ENCODE measurements around the gene FAM181A.

FAM181A gene

DNA sequence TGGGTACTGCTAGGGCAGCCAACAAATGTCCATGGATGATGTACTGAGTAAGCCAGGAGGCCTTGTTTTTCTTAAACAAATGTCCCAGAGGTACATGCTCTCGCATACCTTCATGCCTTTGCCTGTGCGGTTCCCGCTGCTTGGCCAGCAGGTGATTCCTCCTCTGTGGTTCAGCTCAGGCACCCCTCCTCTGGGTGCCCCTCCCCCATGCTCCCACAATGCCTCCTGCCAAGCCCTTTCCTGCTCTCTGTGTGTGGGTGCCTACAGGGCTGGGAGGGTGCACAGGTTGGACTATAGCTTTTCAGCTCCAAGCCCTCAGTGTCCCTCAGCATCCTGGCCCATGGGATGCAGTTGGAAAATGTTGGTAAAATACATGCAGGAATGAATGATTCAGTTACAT, 25.7 kb downstream of the FAM181A start:
- no peak for DNase-seq

DNA sequence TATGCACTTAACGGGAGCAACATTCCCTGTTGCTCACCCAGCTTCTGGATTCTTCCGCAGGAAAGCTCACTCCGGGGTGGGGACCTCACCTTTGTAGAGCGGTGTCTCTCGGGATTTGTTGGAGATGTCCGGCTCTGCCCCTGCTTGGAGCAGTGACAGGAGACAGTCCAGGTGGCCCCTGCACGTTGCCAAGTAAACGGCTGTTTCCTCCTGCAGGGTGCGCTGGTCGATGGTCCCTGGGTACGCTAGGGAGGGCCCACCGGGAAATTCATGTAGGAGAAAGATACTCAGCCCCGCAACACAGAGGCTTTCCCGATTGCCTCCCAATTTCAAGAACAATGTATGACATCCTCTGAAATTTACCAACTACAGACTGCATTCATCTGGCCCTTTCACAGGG, 26.1 kb downstream of the FAM181A start:
- DNase-seq, result no peak

DNA sequence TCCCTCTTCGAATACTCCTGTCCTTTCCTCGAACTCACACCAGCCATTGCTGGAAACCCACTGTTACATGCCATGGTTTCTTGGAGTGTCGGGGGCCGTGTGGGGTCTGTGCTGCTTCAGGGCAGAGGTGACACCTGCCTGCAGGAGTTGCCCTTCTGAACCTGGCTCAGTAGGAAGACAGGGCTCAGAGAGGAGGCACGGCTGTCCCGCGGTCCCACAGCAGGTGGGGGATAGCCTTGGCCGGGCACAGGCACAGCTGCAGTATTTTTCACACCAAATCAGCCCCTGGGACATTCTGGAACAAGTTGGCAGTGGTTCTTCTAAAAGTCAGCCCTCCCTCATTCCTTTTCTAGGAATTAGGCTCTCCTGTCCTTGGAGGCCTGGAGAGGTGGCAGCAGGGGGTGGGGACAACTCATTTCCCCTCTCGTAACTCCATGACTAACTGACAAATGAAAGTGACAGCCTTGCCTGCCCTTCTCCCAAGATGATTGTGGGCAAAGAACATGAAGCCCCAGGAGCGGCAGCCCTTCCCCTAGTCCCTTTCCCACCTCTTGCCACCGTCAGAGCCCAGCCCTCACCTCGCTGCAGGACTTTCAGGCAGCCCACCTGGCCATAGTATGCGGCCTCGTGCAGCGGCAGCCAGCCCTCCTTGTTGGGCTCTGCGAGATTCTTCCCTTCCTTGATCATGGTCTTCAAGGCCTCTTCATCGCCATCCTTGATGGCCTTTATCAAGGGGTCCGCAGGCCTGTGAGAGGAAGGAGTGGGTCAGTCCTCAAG, 26.8 kb downstream of the FAM181A start:
- no peak for DNase-seq

DNA sequence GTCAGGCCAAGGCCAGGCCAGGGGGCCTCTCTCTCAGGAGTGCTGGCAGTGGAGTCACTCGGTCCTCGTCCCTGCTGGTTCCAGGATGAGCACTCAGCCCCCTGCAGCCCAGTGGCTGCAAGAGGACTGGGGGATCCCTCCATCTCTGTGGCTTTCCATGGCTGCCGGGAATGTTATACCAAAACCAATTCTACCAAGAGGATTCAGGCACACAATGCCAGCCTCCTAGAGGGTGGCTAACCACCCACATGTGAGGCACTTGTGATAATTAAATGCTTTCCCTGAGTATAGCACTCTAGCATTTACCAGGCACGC, 27.3 kb downstream of the FAM181A start:
- DNase-seq, result no peak

DNA sequence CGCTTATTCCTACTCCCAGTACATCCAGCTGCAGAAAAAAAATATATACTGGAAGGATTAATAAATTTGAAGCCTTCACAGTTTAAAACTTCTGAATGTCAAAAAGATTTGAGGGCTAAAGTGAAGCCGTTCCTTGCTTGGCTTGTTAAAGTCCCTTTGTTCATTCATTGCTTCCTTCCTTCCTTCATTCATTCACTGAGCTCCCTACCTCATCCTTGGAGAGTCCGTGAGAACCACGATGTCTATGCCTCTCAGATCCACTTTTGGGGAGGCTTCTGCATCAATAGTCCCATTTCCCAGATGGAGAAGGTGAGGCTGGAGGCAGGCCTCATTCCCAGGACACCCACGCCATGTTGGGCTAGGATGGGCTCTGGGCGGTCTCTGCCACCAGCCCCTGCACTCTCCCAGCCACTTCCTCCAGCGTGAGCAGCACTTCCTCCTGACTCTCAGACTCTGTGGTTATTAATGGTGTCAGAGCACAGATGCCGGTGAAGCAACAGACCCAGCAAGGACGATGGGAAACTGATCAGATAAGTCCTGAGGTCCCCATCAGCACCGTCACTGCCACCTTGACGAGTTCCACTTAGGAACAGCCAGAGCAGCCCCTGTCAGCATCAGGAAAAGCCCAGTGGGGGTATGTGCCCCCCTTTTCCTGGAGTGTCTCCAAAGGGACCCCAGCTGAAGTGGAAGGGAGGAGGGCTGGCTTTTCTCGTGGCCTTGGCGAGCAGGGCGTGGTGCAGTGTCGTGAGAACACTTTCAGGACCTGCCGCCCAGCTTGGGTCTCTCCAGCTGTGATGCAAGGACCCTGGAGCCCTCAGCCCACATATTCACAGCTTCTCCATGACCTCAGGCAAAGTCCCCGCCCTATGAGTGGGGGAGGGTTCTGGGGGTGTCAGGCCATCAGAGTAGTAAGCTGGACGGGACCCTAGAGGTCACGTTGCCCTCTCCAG, 28.0 kb downstream of the FAM181A start:
- DNase-seq, result peak; percentile 80

DNA sequence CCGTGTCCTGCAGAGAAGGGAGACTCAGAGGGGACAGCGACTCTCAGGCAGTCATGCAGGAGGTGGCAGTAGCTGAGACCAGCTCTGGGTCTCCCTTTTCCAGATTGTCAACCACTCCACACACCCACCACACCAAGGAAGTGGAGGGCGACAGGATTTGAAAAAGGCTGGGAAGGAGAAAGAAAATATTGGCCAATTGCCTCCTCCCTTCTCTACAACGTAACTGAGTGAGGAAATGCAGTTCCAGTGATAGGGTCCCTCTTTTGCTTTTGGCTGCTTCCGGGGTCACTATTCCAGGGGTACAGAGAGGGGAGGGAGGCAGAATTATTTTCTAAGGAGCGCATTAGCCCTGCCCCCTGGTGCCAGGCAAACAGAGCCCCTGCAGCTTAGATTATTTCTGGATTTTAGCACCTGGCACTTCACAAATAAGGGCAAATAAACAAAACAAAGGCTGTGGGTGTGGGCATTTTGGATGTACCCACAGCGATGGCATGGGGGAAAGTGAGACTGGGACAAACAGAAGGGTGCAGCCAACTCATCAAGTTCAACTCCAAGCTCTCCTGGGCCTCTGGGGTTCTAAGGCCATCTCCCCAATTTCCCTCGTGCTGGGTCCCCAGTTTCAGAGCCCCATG, 28.8 kb downstream of the FAM181A start:
- DNase-seq, result no peak

DNA sequence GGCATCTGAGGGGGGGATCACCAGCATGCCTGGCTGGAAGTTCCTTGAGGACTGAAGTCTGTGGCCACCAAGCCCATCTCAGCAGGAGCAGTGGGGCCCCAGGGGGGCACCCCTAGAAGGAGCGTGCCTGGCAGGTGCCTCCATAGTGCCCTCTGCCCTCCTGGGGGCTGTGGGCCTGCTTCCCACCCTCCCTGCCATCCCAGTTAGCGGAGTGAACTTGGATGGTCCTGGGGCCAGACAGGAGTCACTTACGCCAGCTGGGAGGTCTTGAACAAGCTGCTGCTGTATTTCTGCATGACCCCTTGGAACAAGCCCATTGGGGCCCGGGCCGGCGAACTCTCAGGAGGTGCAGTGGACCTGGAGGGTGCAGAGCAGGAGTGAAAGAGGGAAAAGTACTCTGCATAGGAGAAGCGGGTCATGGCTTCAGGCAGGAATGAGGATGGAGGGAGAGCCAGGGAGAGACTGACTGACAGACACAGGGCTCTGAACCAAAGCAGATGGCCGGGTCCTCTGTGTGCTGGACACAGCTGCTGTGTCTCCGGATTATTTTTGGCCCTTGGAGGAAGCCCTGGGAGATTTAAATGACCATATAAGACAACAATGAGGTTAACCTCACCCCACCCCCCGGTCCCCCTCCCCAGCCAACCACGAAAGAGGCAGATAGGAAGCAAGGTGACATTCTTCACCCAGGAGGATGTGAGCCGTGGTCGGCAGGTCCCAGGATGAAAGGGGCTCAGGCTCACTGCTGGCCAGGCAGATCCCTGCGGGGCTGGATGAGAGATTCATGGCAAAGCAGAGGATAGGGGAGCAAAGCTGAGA, 29.6 kb downstream of the FAM181A start:
- no peak for DNase-seq

DNA sequence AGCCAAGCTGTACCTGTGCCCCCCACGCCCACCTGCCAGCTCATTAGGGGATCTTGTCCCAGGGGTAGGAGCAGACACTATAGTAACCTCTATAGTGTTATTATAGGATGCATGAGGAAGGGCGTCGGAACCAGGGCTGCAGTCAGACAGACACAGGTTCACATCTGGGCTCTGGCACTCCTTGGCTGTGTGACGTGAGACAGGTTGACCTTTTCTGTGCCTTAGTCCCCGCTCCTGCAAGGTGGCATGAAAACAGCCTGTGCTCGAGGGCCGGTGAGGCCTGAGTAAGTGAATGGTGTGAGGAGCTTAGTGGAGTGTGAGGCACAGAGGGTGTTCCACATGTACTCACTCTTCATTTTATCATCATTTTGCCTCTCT, 30.2 kb downstream of the FAM181A start:
- DNase-seq, result no peak

DNA sequence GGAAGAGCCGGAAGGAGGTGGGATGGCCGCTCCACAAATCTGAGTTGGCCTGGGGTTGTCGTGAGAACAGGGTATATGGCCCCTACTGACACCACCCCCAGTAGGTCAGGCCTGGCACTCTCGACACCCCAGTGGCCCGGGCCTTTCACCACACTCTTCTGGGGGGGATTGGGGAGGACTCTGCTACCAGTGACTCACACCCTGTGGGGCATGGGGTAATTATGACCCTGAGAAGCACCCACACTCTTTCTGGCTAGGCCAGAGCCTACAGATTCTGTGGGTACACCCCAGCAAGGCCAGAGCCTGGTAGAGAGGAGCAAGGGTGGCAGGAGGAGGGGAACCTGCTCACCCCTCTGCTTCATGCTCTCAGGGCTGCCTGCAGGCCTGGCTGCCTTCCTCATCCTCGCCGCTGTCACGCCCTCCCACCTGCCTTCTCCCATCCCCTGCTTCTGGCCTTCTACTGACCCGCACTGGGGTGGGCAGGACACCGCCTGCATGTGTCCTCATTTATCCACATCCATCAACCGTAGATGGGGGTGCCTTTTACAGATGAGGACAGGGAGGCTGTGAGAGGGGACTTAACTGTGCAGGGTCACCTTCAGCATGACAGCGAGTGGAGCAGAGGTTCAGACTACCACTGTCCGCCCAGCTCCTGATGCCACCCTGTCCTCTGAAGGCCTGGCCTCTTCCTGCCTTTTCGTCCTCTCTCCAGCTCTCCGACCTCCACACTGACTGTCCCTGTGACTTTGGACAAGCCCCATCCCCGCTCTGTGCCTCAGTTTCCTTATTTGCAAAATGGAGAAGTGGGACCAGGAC, 30.8 kb downstream of the FAM181A start:
- DNase-seq, result no peak

DNA sequence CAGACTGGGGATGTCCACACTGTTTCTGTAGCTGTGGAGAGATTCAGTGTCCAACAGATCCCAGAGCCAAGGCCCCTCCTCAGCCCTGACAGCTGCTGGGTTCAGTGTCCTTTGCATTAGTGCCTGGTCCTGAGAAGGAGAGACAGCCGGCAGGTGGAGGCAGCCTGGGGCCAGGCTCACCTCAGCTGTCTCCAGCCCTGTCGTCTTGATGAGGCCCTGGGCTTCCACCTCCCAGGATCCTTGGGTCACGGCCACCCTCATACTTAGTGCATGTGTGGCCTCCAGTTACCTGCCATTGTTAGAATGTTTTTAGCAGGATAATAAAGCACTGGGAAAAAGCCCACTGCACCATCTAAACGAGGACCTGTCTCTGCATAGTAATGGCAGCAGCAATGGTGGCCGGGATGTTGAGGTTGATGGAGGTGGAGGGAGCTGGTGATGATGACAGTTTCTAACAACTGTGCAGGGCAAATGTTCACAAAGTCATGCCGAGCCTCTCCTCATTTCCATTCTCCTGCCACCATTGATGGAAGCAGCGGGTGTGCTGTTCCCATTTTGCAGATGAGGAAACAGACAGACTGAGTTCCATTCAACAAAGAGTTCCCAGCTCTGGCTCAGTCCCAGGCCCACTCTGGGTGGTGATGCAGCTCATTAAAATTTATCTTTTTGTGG, 31.6 kb downstream of the FAM181A start:
- no peak for DNase-seq

DNA sequence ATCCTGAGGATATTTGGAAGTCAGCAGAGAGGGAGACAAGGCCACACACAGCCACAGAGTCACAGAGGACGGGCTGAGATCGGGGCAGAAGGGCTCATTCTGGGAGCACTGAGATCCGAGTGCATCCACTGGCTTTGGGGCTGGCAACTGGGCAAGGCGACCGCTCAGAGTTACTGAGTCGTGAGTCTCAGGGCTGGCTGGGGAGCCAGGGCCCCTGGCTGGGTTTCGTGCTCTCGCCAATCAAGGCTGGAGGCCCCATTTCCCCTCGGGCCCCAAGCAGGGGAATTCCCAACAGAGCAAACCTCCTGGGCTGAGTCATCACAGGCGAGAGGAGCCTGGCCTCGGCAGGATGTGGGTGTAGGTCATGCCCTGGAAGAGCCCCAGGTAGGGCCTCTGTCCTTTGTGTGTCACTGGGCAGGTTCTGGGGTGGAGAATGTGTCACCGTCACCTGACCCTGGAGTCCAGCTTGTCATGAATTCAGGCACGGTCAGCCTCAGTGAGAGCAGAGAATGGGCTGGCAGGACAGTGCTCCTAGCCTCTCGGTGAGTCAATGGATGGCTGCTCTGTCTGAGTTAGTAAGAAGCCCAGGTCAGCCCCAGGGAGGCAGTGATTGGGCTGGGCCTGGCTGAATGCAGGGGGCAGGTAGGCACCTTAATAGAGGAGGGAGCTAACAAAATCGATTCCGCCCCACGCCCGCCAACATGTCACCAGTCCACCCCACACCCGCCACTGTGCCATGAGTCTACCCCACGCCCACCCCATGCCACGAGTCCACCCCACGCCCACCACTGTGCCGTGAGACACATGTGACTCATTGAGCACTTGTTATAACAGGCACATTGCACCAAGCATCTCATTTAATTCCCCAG, 32.3 kb downstream of the FAM181A start:
- DNase-seq, result peak; percentile 97

DNA sequence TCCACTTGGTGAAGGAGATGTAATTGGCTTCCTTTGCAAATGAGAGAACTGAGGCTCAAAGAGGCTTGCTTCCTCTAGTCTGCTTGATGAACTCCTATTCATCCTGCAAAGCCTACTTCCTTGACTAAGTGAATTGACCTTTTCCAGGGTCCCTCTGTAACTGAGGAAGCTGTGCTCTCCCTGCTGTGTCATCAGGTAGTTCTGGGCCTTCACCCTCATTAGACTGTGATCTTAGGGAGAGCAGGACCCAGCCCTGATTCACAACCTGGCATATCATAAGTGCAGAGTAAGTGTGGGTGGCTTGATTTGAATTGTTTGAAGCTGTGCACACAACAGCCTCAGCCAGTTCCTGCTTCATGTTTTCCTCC, 32.9 kb downstream of the FAM181A start:
- peak; percentile 75 for DNase-seq

DNA sequence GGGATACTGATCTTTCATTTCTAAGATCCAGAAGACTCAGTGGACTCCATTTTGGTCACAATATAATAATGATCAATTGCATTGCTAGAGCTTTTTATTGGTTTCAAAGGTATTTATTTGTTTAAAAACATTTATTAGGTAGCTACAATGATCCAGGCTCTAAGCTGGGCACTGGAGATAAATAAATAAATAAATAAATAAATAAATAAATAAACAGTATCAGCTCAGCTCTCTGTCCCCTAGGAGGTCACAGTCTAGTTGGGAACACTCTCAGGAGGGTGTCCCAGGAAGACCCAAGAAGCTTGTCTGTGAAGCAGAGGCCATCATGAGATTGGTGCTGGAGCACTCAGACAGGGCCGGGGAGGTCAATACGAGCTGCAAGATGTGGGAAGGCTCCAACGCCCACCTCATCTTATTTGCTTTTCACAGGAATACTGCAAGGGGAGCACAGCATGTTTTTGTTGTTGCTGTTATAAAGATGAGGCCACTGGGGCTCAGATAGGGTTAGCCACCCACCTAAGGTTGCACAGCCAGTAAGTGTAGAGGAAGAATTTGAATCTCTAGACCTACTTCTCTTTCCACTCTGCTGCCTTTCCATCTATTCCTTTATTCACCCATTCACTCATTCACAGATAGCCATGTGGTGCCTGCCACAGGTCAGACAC, 33.8 kb downstream of the FAM181A start:
- DNase-seq, result no peak

DNA sequence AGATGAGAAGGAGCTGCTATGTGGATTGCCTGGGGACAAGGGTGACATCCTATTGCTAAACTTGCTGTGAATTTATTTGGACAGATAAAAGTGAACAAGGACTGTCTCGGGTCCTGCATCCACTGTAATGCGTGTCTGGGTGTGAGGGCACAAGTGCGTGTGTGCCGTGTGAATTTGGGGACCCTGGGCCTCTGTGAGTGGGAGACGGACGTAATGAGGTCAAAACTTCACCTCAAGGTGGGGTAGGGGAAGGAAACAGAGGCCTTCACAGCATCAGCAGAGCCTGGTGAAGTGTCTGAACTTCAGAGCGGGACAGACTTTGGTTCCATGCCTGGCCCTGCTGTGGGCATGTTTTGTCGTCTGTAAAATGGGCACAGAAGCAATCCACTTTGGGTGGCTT, 34.5 kb downstream of the FAM181A start:
- no peak for DNase-seq

DNA sequence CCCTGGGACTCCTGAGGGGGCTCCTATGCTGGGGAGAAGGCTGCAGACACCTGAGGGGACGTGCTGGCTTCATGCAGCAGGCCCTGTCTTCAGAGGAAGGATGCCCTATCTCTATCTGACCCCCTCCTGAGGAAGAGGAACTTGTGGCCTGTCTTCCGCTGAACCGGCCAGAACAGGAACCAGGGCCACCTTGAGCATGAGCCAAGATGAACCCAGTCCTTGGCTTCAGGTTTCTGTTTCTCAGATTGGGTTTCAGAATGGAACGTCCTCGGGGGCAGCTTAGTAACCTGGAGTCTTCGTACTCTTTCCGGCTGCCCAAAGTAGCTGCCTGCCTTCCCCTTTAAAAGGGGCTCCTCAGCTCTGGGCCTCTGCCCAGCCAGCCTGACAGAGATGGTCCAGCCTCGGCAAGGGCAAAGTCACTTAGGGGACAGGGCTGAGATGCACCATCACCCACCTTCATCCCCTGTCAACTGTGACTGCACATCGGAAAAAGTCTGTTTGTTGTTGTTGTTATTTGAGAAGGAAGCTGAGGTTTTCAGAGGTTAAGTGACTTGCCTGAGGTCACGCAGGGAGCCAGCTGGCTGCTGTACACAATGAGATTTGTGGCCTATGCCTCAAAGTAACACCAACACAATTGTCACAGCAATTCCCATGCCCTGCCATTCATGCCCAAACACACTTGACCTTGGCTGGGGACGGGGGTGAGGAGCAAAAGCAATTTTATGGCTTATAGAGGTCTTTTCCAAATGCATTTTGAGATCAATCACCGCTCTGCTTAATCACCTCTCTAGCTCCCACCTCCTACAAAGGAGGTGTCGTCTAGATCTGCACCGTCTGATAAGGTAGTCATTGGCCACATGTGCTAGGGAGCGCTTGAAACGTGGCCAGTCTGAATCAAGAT, 35.8 kb downstream of the FAM181A start:
- DNase-seq, result peak; percentile 85

DNA sequence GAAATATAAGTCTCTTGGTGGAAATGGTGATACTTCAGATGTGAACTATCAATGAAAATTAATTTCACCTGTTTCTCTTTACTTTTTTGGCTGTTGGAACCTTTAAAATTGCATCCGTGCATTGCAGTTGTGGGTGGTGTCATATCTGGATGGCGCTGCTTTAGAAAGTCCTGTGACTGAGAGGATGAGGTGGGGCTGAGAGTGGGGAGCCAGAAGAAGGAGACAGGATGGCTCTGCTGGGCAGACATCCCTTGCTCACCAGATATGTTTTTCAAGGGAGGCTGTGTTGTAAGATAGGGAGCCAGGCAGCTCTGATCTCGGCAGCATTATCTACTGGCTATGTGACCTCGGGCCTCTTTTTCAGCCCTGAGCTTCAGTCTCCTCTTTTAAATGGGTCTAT, 36.5 kb downstream of the FAM181A start:
- DNase-seq, result no peak

DNA sequence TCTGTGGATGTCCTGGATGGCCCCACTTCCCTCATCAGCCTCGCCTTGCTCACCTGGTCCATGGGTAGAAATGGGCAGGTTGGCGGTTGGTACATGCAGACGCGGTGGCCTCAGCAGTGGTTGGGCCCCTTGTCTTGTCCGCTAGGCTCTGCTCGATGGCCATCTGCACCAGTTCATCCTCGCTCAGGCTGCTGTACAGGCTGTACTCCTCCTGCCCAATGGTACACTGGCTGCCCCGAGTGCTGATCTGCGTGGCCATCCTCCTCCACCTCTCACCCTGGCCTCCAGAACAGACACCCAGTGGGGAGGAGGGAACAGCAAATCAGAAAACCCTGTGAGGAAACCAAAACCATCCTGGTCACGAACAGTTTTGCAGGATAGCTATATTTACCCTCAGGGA, 37.1 kb downstream of the FAM181A start:
- no peak for DNase-seq

DNA sequence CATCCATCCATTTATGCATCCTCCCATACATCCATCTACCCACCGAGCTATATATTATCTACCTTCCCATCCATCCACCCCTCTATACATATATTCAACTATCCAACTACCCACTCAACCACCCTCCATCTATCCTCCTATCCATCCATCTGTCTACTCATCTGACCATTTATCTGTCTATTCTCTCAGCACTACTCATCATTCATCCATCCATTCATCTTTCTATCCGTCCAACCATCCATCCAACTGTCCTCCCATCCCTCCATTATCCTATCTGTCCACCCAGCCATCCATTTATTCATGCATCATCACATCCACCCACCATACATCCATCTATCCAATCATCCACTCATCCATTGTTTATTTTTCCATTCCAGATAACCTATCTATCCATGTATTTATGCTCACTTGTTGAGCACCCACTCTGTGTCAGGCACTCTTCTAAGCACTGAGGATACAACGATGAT, 37.7 kb downstream of the FAM181A start:
- DNase-seq, result no peak

Measured in activated effector memory CD4-positive, alpha-beta T cell treated with anti-CD3 and anti-CD28 coated beads, Interleukin-2, amount 50 U/mL, for 16 hours (primary cell).